Measurements from ENCODE around the gene ZNF214.

The ZNF214 gene
- total RNA-seq = 0 reads per million in 2 donors

- DNase-seq = no peak
Measured at GRCh38 chr11:7020183-7020917, at the start of gene ZNF214, which contains the start of gene NLRP14. Gene ZNF214, minus strand, starts transcription at chr11:7020346. Its CDS starts 17,511 bp downstream, at chr11:7002835. Gene NLRP14, plus strand, starts transcription at chr11:7020479. Its CDS starts 18,108 bp downstream, at chr11:7038587.

- no peak for DNase-seq
Measured at GRCh38 chr11:7062534-7062933, 42.4 kb upstream of the ZNF214 start.

- DNase-seq = no peak
Measured at GRCh38 chr11:7060868-7061267, 40.7 kb upstream of the ZNF214 start.

- DNase-seq = no peak
Measured at GRCh38 chr11:7057641-7058040, 37.5 kb upstream of the ZNF214 start.

- no peak for DNase-seq
Measured at GRCh38 chr11:7056828-7057513, 36.8 kb upstream of the ZNF214 start.

- no peak for DNase-seq
Measured at GRCh38 chr11:7050191-7050590, 30.0 kb upstream of the ZNF214 start.

- no peak for DNase-seq
Measured at GRCh38 chr11:7046474-7047175, 26.5 kb upstream of the ZNF214 start.

- no peak for DNase-seq
Measured at GRCh38 chr11:7034019-7034418, 13.9 kb upstream of the ZNF214 start.

- DNase-seq = no peak
Measured at GRCh38 chr11:7032692-7033091, 12.5 kb upstream of the ZNF214 start.

GRCh38 chr11:7031471-7031871 is 11.3 kb upstream of the ZNF214 start:
- DNase-seq = no peak

- DNase-seq = no peak
Measured at GRCh38 chr11:7030836-7031235, 10.7 kb upstream of the ZNF214 start.

GRCh38 chr11:7028141-7028540 is 8.0 kb upstream of the ZNF214 start:
- DNase-seq = no peak

GRCh38 chr11:7021318-7021717 is 1.2 kb upstream of the ZNF214 start:
- DNase-seq = no peak

GRCh38 chr11:7019500-7020182 is 505 bp downstream of the ZNF214 start:
- DNase-seq = no peak

GRCh38 chr11:7016011-7016410 is 4.1 kb downstream of the ZNF214 start:
- DNase-seq = no peak

GRCh38 chr11:7014118-7014517 is 6.0 kb downstream of the ZNF214 start:
- no peak for DNase-seq

GRCh38 chr11:7004482-7004881 is 15.7 kb downstream of the ZNF214 start:
- no peak for DNase-seq

GRCh38 chr11:6995703-6996102 is 24.4 kb downstream of the ZNF214 start:
- DNase-seq = no peak

GRCh38 chr11:6992457-6993417 is 27.4 kb downstream of the ZNF214 start:
- DNase-seq = no peak

GRCh38 chr11:6992026-6992425 is 28.1 kb downstream of the ZNF214 start:
- no peak for DNase-seq

GRCh38 chr11:6991227-6991626 is 28.9 kb downstream of the ZNF214 start:
- no peak for DNase-seq

- DNase-seq = no peak
Measured at GRCh38 chr11:6988506-6988905, 31.6 kb downstream of the ZNF214 start.
